Head of caudate nucleus (tissue), 42 donors: ENCODE results near the gene LONP2.
"Not testable (repeated sequence)": the region's sequence is repeated elsewhere in the genome, so short reads cannot be mapped to it uniquely, and the experiment has no call there.

Experiments used
- DNase-seq, 42 donors: peaks; one replicate each; pipeline versions ENCODE4 v3.0.0 to v3.0.0-alpha.2; 2020 to 2021; ENCODE audit warnings: mixed read lengths in 7 of 42
- intact Hi-C: fragments of 100-400 bp; cut with DNase I; formaldehyde crosslinking; loops from one replicate; pipeline ENCODE4 v1.15.0; 2022

Gene LONP2

DNA sequence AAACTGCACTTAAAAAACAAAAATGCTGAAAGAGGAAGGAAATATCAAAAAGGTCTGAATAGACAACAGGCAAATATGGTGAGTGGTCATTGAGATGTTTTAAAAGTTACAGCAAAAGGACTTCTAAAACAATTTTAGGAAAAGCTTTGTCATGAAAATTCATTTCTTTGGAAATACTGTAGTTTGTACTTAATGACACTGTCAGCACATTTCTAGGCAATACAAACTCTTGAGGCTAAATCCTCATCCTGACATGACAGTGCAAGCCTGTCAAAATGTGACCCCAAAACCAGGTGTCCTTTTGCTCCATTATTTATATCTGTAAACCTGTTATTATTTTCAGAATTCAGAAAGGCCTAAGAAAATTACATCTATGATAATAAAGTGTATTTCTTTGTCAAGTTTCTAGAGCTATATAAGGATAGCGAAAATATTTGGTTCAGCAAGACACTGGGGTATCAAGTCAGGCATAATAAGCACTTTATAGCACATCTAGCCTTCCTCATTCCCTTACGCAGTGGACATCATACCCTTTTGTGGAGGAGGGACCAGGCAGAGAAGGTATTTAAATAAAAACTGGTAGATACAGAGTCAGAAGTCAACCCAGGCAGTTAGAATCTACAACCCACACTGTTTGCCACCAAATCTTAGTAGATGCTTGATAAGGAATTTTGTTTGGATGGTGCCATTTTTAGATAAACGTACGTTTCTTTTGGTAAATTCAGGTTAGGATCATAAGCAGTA, 112.7 kb downstream of the LONP2 start:
- DNase-seq: no peak
- intact Hi-C loops: no loop called here

- DNase-seq: no peak
- intact Hi-C loops: no loop called here
These were observed 114.3 kb downstream of the LONP2 start for GRCh38 chr16:48358419-48358818.

GRCh38 chr16:48359983-48360382, 115.9 kb downstream of the LONP2 start:
- intact Hi-C loops: no loop called here
- no peak for DNase-seq

DNA sequence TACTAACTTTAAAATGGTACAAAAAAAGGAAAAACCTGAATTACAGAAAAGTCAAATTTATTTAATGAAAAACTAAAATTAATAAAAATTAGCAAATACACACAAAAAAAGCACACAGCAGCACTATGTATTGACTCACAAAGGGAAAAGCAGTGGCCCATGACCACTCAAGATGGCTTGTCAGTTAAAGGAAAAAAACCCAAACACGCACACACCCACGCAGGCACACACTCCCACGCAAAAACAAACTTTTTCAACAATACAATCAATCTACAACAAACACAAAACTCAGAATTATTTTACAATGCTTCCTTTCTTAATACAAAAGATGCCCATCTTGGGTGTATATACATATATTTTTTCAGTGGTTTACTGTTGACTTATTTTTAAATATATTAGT, 116.9 kb downstream of the LONP2 start:
- no peak for DNase-seq
- intact Hi-C loops: no loop called here

- intact Hi-C loops: no loop called here
These were observed 117.5 kb downstream of the LONP2 start for GRCh38 chr16:48361540-48362144.

GRCh38 chr16:48365025-48365600, 121.0 kb downstream of the LONP2 start:
- no peak for DNase-seq
- intact Hi-C loops: no loop called here

More at GRCh38 chr16:48361540-48362144, 117.5 kb downstream of the LONP2 start:
- DNase-seq: no peak

GRCh38 chr16:48365601-48366164, 121.6 kb downstream of the LONP2 start:
- intact Hi-C loops: no loop called here
- peak; percentile 68 to 94 (median 86) for DNase-seq

DNA sequence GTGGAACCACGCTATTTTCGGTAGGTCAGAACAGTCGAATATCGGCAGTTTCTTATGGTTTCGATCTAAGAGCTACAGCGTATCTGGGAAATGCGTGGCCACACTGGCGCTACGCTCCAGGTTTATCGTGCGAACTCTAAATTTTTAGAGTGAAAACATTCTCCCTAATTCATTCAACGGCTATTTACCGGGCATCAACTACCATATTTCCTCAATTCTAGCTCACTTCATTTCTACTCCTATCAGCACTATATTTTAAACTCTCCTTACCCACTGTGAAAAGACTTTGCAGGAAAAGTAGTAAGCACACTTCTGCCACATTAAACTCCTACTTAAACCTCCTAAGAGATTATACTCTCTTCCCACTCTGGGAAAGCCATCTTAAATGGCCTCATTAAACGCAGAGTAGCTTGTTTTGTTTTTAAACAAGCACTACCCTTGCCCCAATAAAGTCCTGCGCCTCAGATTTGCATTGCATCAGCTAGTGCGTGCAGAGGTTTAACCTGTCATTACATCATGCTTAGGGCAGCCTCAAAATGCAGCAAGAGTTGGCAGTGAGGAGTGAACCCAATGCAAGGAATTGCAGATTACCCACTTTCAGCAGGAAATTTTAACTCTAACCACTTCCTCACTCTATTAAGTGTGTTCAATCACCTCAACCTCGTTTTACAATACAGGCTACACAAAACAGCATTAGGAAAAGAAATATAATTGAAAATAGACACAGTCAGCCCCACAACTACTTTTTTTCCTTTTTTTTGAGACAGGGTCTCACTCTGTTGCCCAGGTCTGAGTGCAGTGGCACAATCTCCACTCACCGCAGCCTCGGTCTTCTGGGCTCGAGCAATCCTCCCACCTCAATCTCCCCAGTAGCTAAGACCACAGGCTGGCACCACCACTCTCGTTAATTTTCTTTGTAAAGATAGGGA, 122.3 kb downstream of the LONP2 start:
- intact Hi-C loops: no loop called here
- no peak for DNase-seq

DNA sequence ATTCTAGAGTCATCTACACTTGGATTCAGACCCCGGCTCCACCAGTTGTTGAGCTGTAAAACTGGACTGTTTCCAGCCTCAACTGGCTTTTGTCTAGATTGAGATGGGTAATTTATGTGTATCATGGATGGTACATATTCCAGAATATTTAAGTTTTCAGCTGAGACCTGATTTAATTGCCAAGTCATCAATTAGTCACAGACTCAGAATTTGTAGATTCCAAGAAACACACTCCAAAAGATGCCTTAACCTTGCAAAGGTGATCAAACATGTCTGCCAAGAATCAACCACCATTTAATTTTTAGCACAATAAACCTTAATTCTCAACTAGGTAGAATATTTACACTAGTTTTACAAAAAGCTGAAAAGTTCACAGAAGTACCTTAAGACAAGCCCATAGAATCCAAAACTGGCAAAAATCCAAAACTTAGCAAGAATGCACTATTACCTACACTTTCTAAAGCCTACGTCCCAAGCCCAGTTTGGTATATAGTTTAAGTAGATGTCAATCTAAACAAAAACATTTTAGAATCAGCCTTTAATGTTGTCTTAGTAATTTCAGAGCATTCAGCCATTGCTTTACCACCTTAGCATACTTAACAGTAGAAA, 123.4 kb downstream of the LONP2 start:
- DNase-seq: no peak
- intact Hi-C loops: no loop called here

DNA sequence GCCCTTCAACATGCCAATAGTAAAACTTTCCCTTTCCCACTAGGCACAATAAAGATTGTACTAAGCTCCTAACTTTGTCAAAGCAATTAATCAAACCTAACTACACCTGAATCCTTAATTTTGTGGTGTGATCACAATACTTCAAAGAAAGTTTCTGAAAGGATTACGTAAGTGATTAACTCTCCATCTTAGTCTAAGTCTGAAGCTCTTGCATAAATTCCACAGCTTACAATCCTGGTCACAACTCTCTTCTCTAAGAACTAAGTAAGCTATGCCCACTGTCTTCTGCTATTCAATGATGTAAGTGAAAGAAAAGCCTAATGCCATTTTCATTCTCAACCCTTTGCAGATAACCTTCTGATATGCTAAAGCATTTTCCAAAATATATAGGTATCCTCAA, 125.7 kb downstream of the LONP2 start:
- intact Hi-C loops: no loop called here
- DNase-seq: no peak

- intact Hi-C loops: no loop called here
- no peak for DNase-seq
These were observed 126.1 kb downstream of the LONP2 start for GRCh38 chr16:48370229-48370628.

- intact Hi-C loops, DNase-seq: not testable (repeated sequence)
These were observed 126.7 kb downstream of the LONP2 start for GRCh38 chr16:48370668-48371392.

DNA sequence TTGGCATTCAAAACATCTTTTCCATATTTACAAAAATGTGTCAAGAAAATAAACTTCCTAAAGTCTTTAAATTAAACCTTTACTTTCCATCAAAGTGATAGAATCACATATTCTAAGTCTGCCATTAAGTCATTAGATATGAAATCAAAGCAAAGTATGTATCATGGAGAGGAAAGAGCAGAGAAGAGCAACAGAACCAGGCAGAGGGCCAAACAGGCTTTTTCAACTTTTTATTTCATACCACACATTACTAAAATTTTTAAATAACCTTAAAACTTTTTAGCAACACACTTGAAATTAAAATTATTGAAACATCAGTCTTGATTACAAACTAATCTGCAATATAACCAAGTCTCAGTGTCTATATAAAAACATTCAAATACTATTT, 127.3 kb downstream of the LONP2 start:
- no peak for DNase-seq
- intact Hi-C loops: no loop called here

DNA sequence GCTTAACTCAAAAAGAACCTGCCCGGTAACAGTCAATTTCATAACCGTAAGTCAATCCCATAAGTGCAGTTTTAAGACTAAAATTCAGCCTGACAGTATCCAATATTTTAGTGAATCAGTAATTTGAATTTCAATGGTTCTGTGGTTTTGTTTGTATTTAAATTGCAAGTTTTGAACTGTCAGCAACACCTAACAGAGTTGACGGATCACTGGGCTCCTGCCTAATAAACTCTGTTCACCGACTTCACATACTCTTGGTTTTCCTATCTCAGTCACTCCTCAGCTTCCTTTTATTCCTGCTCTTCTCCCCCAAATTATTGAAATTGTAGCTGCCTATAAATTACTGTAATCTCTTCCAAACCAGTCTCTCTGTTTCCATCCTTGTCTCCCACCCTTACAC, 128.6 kb downstream of the LONP2 start:
- intact Hi-C loops: no loop called here
- DNase-seq: no peak

GRCh38 chr16:48373258-48374029, 129.3 kb downstream of the LONP2 start:
- DNase-seq: no peak
- intact Hi-C loops: no loop called here

DNA sequence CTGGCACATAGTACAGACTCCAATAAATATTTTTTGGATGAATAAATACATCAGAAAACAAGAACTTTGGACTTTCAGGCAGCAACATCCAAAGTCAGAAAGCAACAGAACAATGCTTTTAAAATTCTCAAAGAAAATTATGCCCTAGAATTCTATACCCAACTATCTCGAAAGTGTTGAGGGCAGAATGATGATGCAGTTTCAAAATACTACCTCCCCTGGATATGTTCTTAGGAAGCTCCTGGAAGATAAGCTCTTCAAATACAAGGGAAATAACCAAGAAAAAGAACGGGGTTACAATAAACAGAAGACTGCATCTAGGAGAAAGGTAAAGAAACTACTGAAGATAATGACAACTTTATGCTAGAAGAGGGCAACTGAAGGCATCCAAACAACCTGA, 130.2 kb downstream of the LONP2 start:
- no peak for DNase-seq
- intact Hi-C loops: no loop called here

DNA sequence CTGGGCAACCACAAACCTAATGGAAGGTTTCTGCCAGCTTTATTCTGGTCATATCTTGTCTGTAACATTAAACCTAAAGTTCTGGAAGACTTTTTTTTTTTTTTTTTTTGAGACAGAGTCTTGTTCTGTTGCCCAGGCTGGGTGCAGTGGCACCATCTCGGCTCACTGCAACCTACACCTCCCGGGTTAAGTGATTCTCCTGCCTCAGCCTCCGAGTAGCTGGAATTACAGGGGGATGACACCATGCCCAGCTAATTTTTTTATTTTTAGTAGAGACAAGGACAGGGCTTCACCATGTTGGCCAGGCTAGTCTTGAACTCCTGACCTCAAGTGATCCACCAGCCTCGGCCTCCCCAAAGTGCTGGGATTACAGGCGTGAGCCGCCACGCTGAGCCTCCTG, 133.2 kb downstream of the LONP2 start:
- intact Hi-C loops, DNase-seq: not testable (repeated sequence)

- DNase-seq: no peak
- intact Hi-C loops: no loop called here
These were observed 134.2 kb downstream of the LONP2 start for GRCh38 chr16:48378276-48378675.
